Thoracic aorta (tissue), 2 donors: Measurements from ENCODE around the gene NCAPG2. TPM values are rescaled to one million over a fixed set of nuclear protein-coding genes. Genes with fewer than 3 reads are reported as not detected.

ENCODE experiments used
- ATAC-seq: fragments of 150-250 bp; one replicate; pipeline ENCODE4 v1.8.0; 2017; ENCODE audit warnings: low read depth; ENCODE audit not compliant: insufficient number of reproducible peaks, low FRiP score
- DNase-seq: peaks from one replicate; pipeline ENCODE4 v3.0.0-alpha.2; 2020; ENCODE audit warnings: low spot score
- H3K27ac ChIP-seq, 2 donors: fragments of 200-600 bp; sonication (generic); 1 replicate in 1 of 2; 2 replicates in 1 of 2; pipeline ENCODE4 v1.5.1; 2016; ENCODE audit warnings: mild to moderate bottlenecking in 2 of 2, moderate library complexity in 2 of 2
- H3K27me3 ChIP-seq: fragments of 200-600 bp; sonication (generic); replicated peaks from 2 replicates; pipeline ENCODE4 v1.6.0; 2016; ENCODE audit warnings: mild to moderate bottlenecking; ENCODE audit not compliant: insufficient read depth
- H3K36me3 ChIP-seq: fragments of 200-600 bp; sonication (generic); one replicate; pipeline ENCODE4 v1.5.1; 2016
- H3K4me1 ChIP-seq, 2 donors: fragments of 200-600 bp; sonication (generic); 1 replicate in 1 of 2; 2 replicates in 1 of 2; pipeline versions ENCODE4 v1.5.1 to v1.6.0; 2016; ENCODE audit warnings: low read depth in 2 of 2, mild to moderate bottlenecking in 1 of 2; ENCODE audit not compliant: control insufficient read depth in 1 of 2
- H3K4me3 ChIP-seq: fragments of 200-600 bp; sonication (generic); 2 replicates; pipeline ENCODE4 v1.5.1; 2016; ENCODE audit warnings: mild to moderate bottlenecking
- H3K9me3 ChIP-seq: fragments of 200-600 bp; sonication (generic); 2 replicates; pipeline ENCODE4 v1.5.1; 2016
- CTCF ChIP-seq: fragments of 200-600 bp; sonication (generic); IDR thresholded peaks from one replicate; pipeline ENCODE4 v1.5.1; 2019; ENCODE audit warnings: antibody characterized with exemption
- total RNA-seq, 2 donors: library from RNA; depleted of rRNA; stranded (reverse); fragments of >200 nt; gene quantifications; one replicate each; pipeline versions ENCODE4 v1.1.0 to v1.2.3, GENCODE V29; 2016

NCAPG2 gene
- total RNA-seq, 2 donors from 2014 or later, result 4.1 to 8.4 TPM

- Histone ChIP-seq H3K4me3 (no peak overlapping the region), H3K36me3 (no peaks in the 10 kb centered on the region), H3K9me3 (no peaks in the 10 kb centered on the region), H3K4me1 (peaks cover 14 to 19% of the 10 kb centered on the region in 2 donors), H3K27me3 (no peaks in the 10 kb centered on the region), H3K27ac (no peak overlapping the region)
- ATAC-seq (no peak), DNase-seq (no peak)
- TF ChIP-seq CTCF, result no peak
These were observed 55.8 kb downstream of the NCAPG2 start for GRCh38 chr7:158648787-158649186.

- Histone ChIP-seq H3K4me3 (no peak overlapping the region), H3K27ac (no peak overlapping the region), H3K4me1 (peaks cover 14 to 19% of the 10 kb centered on the region in 2 donors), H3K27me3 (no peaks in the 10 kb centered on the region), H3K36me3 (no peaks in the 10 kb centered on the region), H3K9me3 (no peaks in the 10 kb centered on the region)
- DNase-seq (no peak), ATAC-seq (no peak)
- TF ChIP-seq CTCF, result no peak
These were observed 56.4 kb downstream of the NCAPG2 start for GRCh38 chr7:158648168-158648567.

- H3K27ac ChIP-seq, result no peak overlapping the region
- H3K36me3 ChIP-seq, result no peaks in the 10 kb centered on the region
- no peak overlapping the region for H3K4me3 ChIP-seq
- no peak for TF ChIP-seq CTCF
- DNase-seq (no peak), ATAC-seq (no peak)
- peaks cover 14 to 19% of the 10 kb centered on the region in 2 donors for H3K4me1 ChIP-seq
- no peaks in the 10 kb centered on the region for H3K27me3 ChIP-seq
- H3K9me3 ChIP-seq, result no peaks in the 10 kb centered on the region
These were observed 57.2 kb downstream of the NCAPG2 start for GRCh38 chr7:158647475-158647792.

GRCh38 chr7:158646766-158647474 is 57.7 kb downstream of the NCAPG2 start:
- Histone ChIP-seq H3K27ac (no peak overlapping the region), H3K27me3 (no peaks in the 10 kb centered on the region), H3K4me1 (peaks cover 14 to 19% of the 10 kb centered on the region in 2 donors), H3K36me3 (no peaks in the 10 kb centered on the region), H3K4me3 (no peak overlapping the region), H3K9me3 (no peaks in the 10 kb centered on the region)
- DNase-seq (no peak), ATAC-seq (no peak)
- no peak for TF ChIP-seq CTCF

- H3K27me3 ChIP-seq, result no peaks in the 10 kb centered on the region
- DNase-seq (no peak), ATAC-seq (no peak)
- H3K27ac ChIP-seq, result no peak overlapping the region
- no peak overlapping the region for H3K4me3 ChIP-seq
- H3K36me3 ChIP-seq, result no peaks in the 10 kb centered on the region
- H3K9me3 ChIP-seq, result no peaks in the 10 kb centered on the region
- TF ChIP-seq CTCF, result no peak
- peaks cover 11 to 13% of the 10 kb centered on the region in 2 donors for H3K4me1 ChIP-seq
These were observed 58.8 kb downstream of the NCAPG2 start for GRCh38 chr7:158645842-158646241.
